HepG2 (cell line): Measurements from ENCODE around the gene MAGI1. TPM values are rescaled to one million over a fixed set of nuclear protein-coding genes. Genes with fewer than 3 reads are reported as not detected.

Source experiments
- E2F1 ChIP-seq: sonication (generic); formaldehyde crosslinking; IDR thresholded peaks from 2 replicates; pipeline ENCODE4 v1.5.0; 2020; ENCODE audit warnings: missing genetic modification reagents
- HNRNPLL ChIP-seq: fragments of 200-400 bp; formaldehyde crosslinking; IDR thresholded peaks from 2 replicates; pipeline ENCODE4 v1.6.1; 2017; ENCODE audit warnings: mild to moderate bottlenecking, low read depth, low read length; ENCODE audit not compliant: poor library complexity, severe bottlenecking
- KDM6A ChIP-seq: IDR thresholded peaks from 2 replicates; pipeline ENCODE4 v1.6.1; 2016; ENCODE audit warnings: low read depth
- RXRA ChIP-seq: sonication (generic); formaldehyde crosslinking; IDR thresholded peaks from 2 replicates; pipeline ENCODE4 v1.5.1; 2020; ENCODE audit warnings: missing genetic modification reagents
- TGIF2 ChIP-seq: IDR thresholded peaks from 2 replicates; pipeline ENCODE4 v1.6.1; 2016; ENCODE audit warnings: control low read depth, missing compliant biosample characterization
- ZBTB26 ChIP-seq: IDR thresholded peaks from 2 replicates; pipeline ENCODE4 v1.6.1; 2016; ENCODE audit warnings: missing compliant biosample characterization, missing genetic modification reagents, borderline replicate concordance
- ZNF501 ChIP-seq: sonication (generic); formaldehyde crosslinking; IDR thresholded peaks from 2 replicates; pipeline ENCODE4 v1.5.1; 2020; ENCODE audit warnings: mild to moderate bottlenecking, moderate library complexity, missing genetic modification reagents
- ZNF563 ChIP-seq: sonication (generic); formaldehyde crosslinking; IDR thresholded peaks from 2 replicates; pipeline ENCODE4 v1.8.0; 2022; ENCODE audit warnings: mild to moderate bottlenecking, moderate library complexity, missing genetic modification reagents
- ZNF883 ChIP-seq: sonication (generic); formaldehyde crosslinking; IDR thresholded peaks from 2 replicates; pipeline ENCODE4 v1.5.1; 2020; ENCODE audit warnings: mild to moderate bottlenecking, missing genetic modification reagents; ENCODE audit errors: not compliant biosample characterization
- polyA plus RNA-seq, 8 experiments: library from polyadenylated mRNA; depleted of rRNA in 3 of 8; stranded (reverse) in 7 of 8; unstranded in 1 of 8; fragments of >200 nt; fragmentation: Illumina TruSeq in 4 of 8; extraction: Trizol in 4 of 8; gene quantifications; 2 replicates each; pipeline versions ENCODE4 v1.2.1 to v1.2.3, GENCODE V29; 2011 to 2016; ENCODE audit warnings: low read depth in 4 of 8, missing spikeins in 1 of 8, mixed read lengths in 1 of 8; ENCODE audit not compliant: insufficient read depth in 1 of 8
- total RNA-seq, 5 experiments: library from RNA; depleted of rRNA; stranded (reverse); fragments of >200 nt; fragmentation: Illumina TruSeq; extraction: Trizol; gene quantifications; 2 replicates each; pipeline ENCODE4 v1.2.3, GENCODE V29; 2016; ENCODE audit warnings: low read depth in 1 of 5
- TF ChIP-seq, protein P1 (sequence below): sonication (generic); formaldehyde crosslinking; IDR thresholded peaks from 2 replicates; pipeline ENCODE4 v1.4.0; 2020; ENCODE audit warnings: missing genetic modification reagents
- TF ChIP-seq, protein P2 (sequence below): sonication (generic); formaldehyde crosslinking; IDR thresholded peaks from 2 replicates; pipeline ENCODE4 v1.4.0; 2020; ENCODE audit warnings: mild to moderate bottlenecking, missing genetic modification reagents
- TF ChIP-seq, protein P3 (sequence below): sonication (generic); formaldehyde crosslinking; IDR thresholded peaks from 2 replicates; pipeline ENCODE4 v1.4.0; 2020; ENCODE audit warnings: missing genetic modification reagents

Gene MAGI1
- total and polyA plus RNA-seq, 2 of the 13 experiments (the other 11 are each of a cell fraction or from before 2014, with no cell fraction given), result 22.2 to 26.0 TPM

DNA sequence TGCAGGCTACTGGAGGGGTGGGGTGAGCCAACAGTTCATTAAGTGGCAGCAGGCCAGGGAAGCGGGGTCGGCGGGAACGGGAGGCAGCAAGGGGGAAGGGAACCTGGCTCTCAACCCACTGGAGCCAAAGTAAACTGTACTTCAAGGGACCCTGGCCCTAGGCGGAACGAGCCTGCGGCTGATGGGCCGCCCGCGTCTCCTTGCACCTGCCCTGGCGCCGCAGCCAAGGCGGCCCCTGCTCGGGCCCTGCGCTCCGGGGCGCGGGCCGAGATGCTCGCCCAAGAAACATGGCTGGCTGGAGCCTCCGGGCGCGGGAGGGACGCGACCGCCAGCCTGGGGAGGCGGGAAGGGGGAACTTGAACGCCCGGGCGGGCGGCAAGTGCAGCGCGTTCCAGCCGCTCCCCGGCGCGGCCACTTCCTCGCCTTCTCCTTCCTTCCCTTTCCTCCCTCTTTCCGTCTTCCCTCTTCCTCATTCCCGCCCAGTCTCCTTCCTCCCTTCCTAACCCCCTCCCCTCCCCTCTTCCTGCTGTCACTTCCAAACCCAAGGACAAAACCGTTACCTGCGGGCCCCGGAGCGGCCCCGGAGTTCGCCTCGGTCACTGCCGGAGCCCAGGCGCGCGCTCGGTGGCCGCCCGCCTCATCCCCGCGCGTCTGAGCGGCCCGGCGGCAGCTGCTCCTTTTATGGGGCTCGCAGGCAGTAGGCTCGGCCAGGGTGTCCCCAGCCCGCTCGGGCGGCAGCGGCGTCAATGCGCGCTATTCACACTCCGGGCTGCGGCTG, 489.7 kb downstream of the MAGI1 start (continued):
- TF ChIP-seq, protein P1, sequence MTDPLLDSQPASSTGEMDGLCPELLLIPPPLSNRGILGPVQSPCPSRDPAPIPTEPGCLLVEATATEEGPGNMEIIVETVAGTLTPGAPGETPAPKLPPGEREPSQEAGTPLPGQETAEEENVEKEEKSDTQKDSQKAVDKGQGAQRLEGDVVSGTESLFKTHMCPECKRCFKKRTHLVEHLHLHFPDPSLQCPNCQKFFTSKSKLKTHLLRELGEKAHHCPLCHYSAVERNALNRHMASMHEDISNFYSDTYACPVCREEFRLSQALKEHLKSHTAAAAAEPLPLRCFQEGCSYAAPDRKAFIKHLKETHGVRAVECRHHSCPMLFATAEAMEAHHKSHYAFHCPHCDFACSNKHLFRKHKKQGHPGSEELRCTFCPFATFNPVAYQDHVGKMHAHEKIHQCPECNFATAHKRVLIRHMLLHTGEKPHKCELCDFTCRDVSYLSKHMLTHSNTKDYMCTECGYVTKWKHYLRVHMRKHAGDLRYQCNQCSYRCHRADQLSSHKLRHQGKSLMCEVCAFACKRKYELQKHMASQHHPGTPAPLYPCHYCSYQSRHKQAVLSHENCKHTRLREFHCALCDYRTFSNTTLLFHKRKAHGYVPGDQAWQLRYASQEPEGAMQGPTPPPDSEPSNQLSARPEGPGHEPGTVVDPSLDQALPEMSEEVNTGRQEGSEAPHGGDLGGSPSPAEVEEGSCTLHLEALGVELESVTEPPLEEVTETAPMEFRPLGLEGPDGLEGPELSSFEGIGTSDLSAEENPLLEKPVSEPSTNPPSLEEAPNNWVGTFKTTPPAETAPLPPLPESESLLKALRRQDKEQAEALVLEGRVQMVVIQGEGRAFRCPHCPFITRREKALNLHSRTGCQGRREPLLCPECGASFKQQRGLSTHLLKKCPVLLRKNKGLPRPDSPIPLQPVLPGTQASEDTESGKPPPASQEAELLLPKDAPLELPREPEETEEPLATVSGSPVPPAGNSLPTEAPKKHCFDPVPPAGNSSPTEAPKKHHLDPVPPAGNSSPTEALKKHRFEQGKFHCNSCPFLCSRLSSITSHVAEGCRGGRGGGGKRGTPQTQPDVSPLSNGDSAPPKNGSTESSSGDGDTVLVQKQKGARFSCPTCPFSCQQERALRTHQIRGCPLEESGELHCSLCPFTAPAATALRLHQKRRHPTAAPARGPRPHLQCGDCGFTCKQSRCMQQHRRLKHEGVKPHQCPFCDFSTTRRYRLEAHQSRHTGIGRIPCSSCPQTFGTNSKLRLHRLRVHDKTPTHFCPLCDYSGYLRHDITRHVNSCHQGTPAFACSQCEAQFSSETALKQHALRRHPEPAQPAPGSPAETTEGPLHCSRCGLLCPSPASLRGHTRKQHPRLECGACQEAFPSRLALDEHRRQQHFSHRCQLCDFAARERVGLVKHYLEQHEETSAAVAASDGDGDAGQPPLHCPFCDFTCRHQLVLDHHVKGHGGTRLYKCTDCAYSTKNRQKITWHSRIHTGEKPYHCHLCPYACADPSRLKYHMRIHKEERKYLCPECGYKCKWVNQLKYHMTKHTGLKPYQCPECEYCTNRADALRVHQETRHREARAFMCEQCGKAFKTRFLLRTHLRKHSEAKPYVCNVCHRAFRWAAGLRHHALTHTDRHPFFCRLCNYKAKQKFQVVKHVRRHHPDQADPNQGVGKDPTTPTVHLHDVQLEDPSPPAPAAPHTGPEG, result 0 out of 2 replicates have a peak, but pooled peaks have one; percentile 62
- TF ChIP-seq TGIF2 (CRISPR knock-in tag) (no peak), ZBTB26 (CRISPR knock-in tag) (no peak), KDM6A (CRISPR knock-in tag) (no peak), ZNF563 (CRISPR knock-in tag) (peak; percentile 34; the same call in 1 of the 2 replicates), RXRA (CRISPR knock-in tag) (no peak), E2F1 (CRISPR knock-in tag) (0 out of 2 replicates have a peak, but pooled peaks have one; percentile 18), HNRNPLL (peak; percentile 50), ZNF501 (CRISPR knock-in tag) (peak; percentile 66), ZNF883 (peak; percentile 16)
- TF ChIP-seq, protein P2, sequence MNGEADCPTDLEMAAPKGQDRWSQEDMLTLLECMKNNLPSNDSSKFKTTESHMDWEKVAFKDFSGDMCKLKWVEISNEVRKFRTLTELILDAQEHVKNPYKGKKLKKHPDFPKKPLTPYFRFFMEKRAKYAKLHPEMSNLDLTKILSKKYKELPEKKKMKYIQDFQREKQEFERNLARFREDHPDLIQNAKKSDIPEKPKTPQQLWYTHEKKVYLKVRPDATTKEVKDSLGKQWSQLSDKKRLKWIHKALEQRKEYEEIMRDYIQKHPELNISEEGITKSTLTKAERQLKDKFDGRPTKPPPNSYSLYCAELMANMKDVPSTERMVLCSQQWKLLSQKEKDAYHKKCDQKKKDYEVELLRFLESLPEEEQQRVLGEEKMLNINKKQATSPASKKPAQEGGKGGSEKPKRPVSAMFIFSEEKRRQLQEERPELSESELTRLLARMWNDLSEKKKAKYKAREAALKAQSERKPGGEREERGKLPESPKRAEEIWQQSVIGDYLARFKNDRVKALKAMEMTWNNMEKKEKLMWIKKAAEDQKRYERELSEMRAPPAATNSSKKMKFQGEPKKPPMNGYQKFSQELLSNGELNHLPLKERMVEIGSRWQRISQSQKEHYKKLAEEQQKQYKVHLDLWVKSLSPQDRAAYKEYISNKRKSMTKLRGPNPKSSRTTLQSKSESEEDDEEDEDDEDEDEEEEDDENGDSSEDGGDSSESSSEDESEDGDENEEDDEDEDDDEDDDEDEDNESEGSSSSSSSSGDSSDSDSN (CRISPR knock-in tag), result peak; percentile 81
- TF ChIP-seq, protein P3, sequence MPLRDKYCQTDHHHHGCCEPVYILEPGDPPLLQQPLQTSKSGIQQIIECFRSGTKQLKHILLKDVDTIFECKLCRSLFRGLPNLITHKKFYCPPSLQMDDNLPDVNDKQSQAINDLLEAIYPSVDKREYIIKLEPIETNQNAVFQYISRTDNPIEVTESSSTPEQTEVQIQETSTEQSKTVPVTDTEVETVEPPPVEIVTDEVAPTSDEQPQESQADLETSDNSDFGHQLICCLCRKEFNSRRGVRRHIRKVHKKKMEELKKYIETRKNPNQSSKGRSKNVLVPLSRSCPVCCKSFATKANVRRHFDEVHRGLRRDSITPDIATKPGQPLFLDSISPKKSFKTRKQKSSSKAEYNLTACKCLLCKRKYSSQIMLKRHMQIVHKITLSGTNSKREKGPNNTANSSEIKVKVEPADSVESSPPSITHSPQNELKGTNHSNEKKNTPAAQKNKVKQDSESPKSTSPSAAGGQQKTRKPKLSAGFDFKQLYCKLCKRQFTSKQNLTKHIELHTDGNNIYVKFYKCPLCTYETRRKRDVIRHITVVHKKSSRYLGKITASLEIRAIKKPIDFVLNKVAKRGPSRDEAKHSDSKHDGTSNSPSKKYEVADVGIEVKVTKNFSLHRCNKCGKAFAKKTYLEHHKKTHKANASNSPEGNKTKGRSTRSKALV (CRISPR knock-in tag), result peak; percentile 99
- TF ChIP-seq, all 625 proteins: peak for 26
